Adrenal gland (tissue), 5 donors: Measurements from ENCODE around the gene SPARC.

Experiments used
- POLR2A ChIP-seq, 2 donors: fragments of 450-650 bp; IDR thresholded peaks; one replicate each; pipeline ENCODE4 v1.6.1; 2017; ENCODE audit warnings: antibody characterized with exemption in 2 of 2, mild to moderate bottlenecking in 2 of 2, moderate library complexity in 1 of 2
- TF ChIP-seq, protein P1 (sequence below), 6 experiments: fragments of 450-650 bp in 4 of 6; fragments of 200-600 bp in 2 of 6; sonication (generic) in 1 of 6; IDR thresholded peaks; 1 replicate in 5 of 6; 2 replicates in 1 of 6; pipeline versions ENCODE4 v1.5.1 to v1.8.0; 2016 to 2021; ENCODE audit warnings: antibody characterized with exemption in 6 of 6, mild to moderate bottlenecking in 2 of 6, moderate library complexity in 1 of 6
- donor health status: DM: no; HTN: no; CAD: no.

DNA sequence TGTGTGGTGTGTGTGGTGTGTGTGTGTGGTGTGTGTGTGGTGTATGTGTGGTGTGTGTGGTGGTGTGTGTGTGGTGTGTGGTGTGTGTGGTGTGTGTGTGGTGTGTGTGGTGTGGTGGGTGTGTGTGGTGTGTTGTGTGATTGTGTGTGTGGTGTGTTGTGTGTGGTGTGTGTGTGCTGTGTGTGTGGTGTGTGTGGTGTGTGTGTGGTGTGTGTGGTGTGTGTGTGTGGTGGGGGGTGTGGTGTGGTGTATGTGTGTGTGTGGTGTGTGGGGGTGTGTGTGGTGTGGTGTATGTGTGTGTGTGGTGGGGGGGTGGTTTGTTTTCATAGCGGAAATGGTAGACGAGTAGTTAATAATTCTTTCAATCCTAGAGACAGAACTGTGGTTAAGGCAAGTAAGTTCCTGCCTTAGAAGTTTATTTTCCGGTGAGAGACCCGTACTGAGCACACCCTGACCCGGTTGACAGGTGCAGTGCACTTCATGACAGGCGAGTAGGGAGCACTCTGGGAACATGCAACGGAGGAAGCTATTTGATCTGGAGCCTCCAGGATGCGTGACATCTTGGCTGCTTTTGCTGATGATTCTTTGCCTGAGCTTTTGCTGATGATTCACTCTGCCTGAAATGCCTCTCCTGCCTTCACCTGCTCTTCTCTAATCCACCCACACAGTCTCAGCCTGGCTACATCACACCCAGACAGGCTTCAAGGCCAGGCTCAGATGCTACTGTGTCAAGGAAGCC lies 73.9 kb downstream of the SPARC start:
- TF ChIP-seq, protein P1, sequence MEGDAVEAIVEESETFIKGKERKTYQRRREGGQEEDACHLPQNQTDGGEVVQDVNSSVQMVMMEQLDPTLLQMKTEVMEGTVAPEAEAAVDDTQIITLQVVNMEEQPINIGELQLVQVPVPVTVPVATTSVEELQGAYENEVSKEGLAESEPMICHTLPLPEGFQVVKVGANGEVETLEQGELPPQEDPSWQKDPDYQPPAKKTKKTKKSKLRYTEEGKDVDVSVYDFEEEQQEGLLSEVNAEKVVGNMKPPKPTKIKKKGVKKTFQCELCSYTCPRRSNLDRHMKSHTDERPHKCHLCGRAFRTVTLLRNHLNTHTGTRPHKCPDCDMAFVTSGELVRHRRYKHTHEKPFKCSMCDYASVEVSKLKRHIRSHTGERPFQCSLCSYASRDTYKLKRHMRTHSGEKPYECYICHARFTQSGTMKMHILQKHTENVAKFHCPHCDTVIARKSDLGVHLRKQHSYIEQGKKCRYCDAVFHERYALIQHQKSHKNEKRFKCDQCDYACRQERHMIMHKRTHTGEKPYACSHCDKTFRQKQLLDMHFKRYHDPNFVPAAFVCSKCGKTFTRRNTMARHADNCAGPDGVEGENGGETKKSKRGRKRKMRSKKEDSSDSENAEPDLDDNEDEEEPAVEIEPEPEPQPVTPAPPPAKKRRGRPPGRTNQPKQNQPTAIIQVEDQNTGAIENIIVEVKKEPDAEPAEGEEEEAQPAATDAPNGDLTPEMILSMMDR (IDR thresholded peaks at IDR 0.05), result no peak
- no peak for TF ChIP-seq POLR2A (IDR thresholded peaks at IDR 0.05)
